IMR-90 (cell line): ENCODE results near the gene CGNL1. TPM values are rescaled to one million over a fixed set of nuclear protein-coding genes. Genes with fewer than 3 reads are reported as not detected.

ENCODE experiments used
- ATAC-seq: fragments of 200-7000 bp; cut with Tn5 transposase; 2 replicates; pipeline ENCODE4 v1.9.1; 2020; ENCODE audit warnings: low read depth, mild to moderate bottlenecking, moderate library complexity
- BruUV-seq: library from RNA; stranded (reverse); fragments of 400-500 nt; replicated peaks from 2 replicates; lab custom pipeline; 2021; lab: Mats Ljungman, UMichigan
- CTCF ChIA-PET: fragments of 300-600 bp; formaldehyde crosslinking; extraction: SDS; loops from one replicate; lab custom pipeline; 2021; ENCODE audit warnings: antibody characterized with exemption; lab: Yijun Ruan, JAX
- POLR2A ChIA-PET: fragments of 300-600 bp; sonication (Branson Sonifier 250); formaldehyde crosslinking; loops from one replicate; lab custom pipeline; 2022; ENCODE audit warnings: antibody characterized with exemption; ENCODE audit not compliant: unreplicated experiment; lab: Charles Lee
- DNase-seq: peaks from one replicate; pipeline ENCODE4 v3.0.0; 2013
- H2AFZ ChIP-seq: replicated peaks from 2 replicates; pipeline ENCODE3; 2013; ENCODE audit warnings: low read length, mild to moderate bottlenecking; ENCODE audit not compliant: poor library complexity
- H2AK5ac ChIP-seq: 2 replicates; pipeline ENCODE4 v1.6.1; 2013; ENCODE audit warnings: low read depth, low read length, inconsistent platforms
- H2AK9ac ChIP-seq: replicated peaks from 2 replicates; pipeline ENCODE3; 2013; ENCODE audit warnings: mild to moderate bottlenecking, low read depth, low read length, moderate library complexity; ENCODE audit not compliant: poor library complexity
- H2BK120ac ChIP-seq: 2 replicates; pipeline ENCODE4 v1.6.1; 2013; ENCODE audit warnings: low read depth, low read length, inconsistent platforms
- H2BK15ac ChIP-seq: 3 replicates; pipeline ENCODE4 v1.6.1; 2013; ENCODE audit warnings: low read depth, low read length, inconsistent platforms
- H2BK20ac ChIP-seq: 2 replicates; pipeline ENCODE4 v1.6.1; 2013; ENCODE audit warnings: low read depth, mild to moderate bottlenecking, inconsistent platforms, low read length, moderate library complexity
- H2BK5ac ChIP-seq: 2 replicates; pipeline ENCODE4 v1.6.1; 2013; ENCODE audit warnings: mild to moderate bottlenecking, low read depth, low read length, inconsistent platforms; ENCODE audit not compliant: poor library complexity, severe bottlenecking
- H3K14ac ChIP-seq: replicated peaks from 2 replicates; pipeline ENCODE4 v1.6.1; 2013; ENCODE audit warnings: low read depth, low read length, inconsistent platforms
- H3K18ac ChIP-seq: 2 replicates; pipeline ENCODE4 v1.6.1; 2013; ENCODE audit warnings: low read depth, low read length, control low read depth
- H3K23ac ChIP-seq: 2 replicates; pipeline ENCODE4 v1.6.1; 2013; ENCODE audit warnings: low read depth, low read length, inconsistent platforms
- H3K27ac ChIP-seq: 2 replicates; pipeline ENCODE4 v1.5.1; 2013; ENCODE audit warnings: mild to moderate bottlenecking, control low read depth, low read length; ENCODE audit not compliant: insufficient read depth
- H3K27me3 ChIP-seq: 2 replicates; pipeline ENCODE4 v1.6.1; 2013; ENCODE audit warnings: low read length; ENCODE audit not compliant: control insufficient read depth, insufficient read depth
- H3K36me3 ChIP-seq: 2 replicates; pipeline ENCODE4 v1.6.1; 2013; ENCODE audit warnings: low read length, mixed read lengths; ENCODE audit not compliant: control insufficient read depth, insufficient read depth
- H3K4ac ChIP-seq: 2 replicates; pipeline ENCODE4 v1.6.1; 2013; ENCODE audit warnings: low read depth, low read length, inconsistent platforms
- H3K4me1 ChIP-seq: 2 replicates; pipeline ENCODE4 v1.6.1; 2013; ENCODE audit warnings: low read length, mixed read lengths; ENCODE audit not compliant: control insufficient read depth, insufficient read depth
- H3K4me2 ChIP-seq: 2 replicates; pipeline ENCODE4 v1.6.1; 2013; ENCODE audit warnings: low read depth, mild to moderate bottlenecking, control low read depth, low read length, moderate library complexity
- H3K4me3 ChIP-seq: 2 replicates; pipeline ENCODE4 v1.5.1; 2013; ENCODE audit warnings: low read depth, mild to moderate bottlenecking, control low read depth, low read length, moderate library complexity; ENCODE audit not compliant: insufficient read depth
- H3K56ac ChIP-seq: 2 replicates; pipeline ENCODE4 v1.6.1; 2013; ENCODE audit warnings: low read length, inconsistent platforms; ENCODE audit not compliant: insufficient read depth; ENCODE audit errors: extremely low read depth
- H3K79me1 ChIP-seq, 2 experiments: 2 replicates each; pipeline ENCODE4 v1.6.1; 2013; ENCODE audit warnings: low read length in 2 of 2, inconsistent platforms in 1 of 2, low read depth in 1 of 2
- H3K9ac ChIP-seq: 2 replicates; pipeline ENCODE4 v1.6.1; 2013; ENCODE audit warnings: low read depth, low read length, control low read depth
- H3K9me1 ChIP-seq: 2 replicates; pipeline ENCODE4 v1.6.1; 2013; ENCODE audit warnings: low read length, inconsistent platforms; ENCODE audit not compliant: insufficient read depth
- H3K9me3 ChIP-seq: 2 replicates; pipeline ENCODE4 v1.6.1; 2013; ENCODE audit warnings: low read length; ENCODE audit not compliant: control insufficient read depth, insufficient read depth
- H4K20me1 ChIP-seq: 2 replicates; pipeline ENCODE4 v1.6.1; 2013; ENCODE audit warnings: low read length, inconsistent platforms; ENCODE audit not compliant: insufficient read depth
- H4K5ac ChIP-seq: 2 replicates; pipeline ENCODE4 v1.6.1; 2013; ENCODE audit warnings: mild to moderate bottlenecking, low read depth, low read length, control low read depth
- H4K8ac ChIP-seq, 2 experiments: 2 replicates each; pipeline ENCODE4 v1.6.1; 2013; ENCODE audit warnings: low read depth in 2 of 2, low read length in 2 of 2, control low read depth in 1 of 2, inconsistent platforms in 1 of 2
- H4K91ac ChIP-seq: 2 replicates; pipeline ENCODE4 v1.6.1; 2013; ENCODE audit warnings: low read depth, low read length, inconsistent platforms; ENCODE audit not compliant: insufficient read depth
- BHLHE40 ChIP-seq: fragments of 150-350 bp; IDR thresholded peaks from 2 replicates; pipeline ENCODE4 v1.6.1; 2016; ENCODE audit warnings: mild to moderate bottlenecking, low read depth, low read length
- CEBPB ChIP-seq: IDR thresholded peaks from 2 replicates; pipeline ENCODE4 v1.6.1; 2012; ENCODE audit warnings: low read depth, low read length, improper control_type of control experiment
- CHD1 ChIP-seq: IDR thresholded peaks from 2 replicates; pipeline ENCODE4 v1.6.1; 2012; ENCODE audit warnings: low read depth, low read length, improper control_type of control experiment
- FOS ChIP-seq: fragments of 150-350 bp; IDR thresholded peaks from 2 replicates; pipeline ENCODE4 v1.6.1; 2016; ENCODE audit warnings: low read depth, low read length
- MAFK ChIP-seq: IDR thresholded peaks from 2 replicates; pipeline ENCODE4 v1.6.1; 2012; ENCODE audit warnings: low read depth, low read length, improper control_type of control experiment
- MAZ ChIP-seq: IDR thresholded peaks from 2 replicates; pipeline ENCODE4 v1.6.1; 2012; ENCODE audit warnings: low read depth, mild to moderate bottlenecking, low read length, improper control_type of control experiment, moderate library complexity, borderline replicate concordance
- MXI1 ChIP-seq: IDR thresholded peaks from 2 replicates; pipeline ENCODE4 v1.6.1; 2012; ENCODE audit warnings: low read depth, mild to moderate bottlenecking, low read length, moderate library complexity, borderline replicate concordance
- NFE2L2 ChIP-seq: fragments of 150-350 bp; IDR thresholded peaks from 2 replicates; pipeline ENCODE4 v1.6.1; 2016; ENCODE audit warnings: low read depth, mild to moderate bottlenecking, low read length
- POLR2A ChIP-seq: IDR thresholded peaks from 2 replicates; pipeline ENCODE4 v1.6.1; 2012; ENCODE audit warnings: mild to moderate bottlenecking, low read depth, low read length
- RAD21 ChIP-seq: IDR thresholded peaks from 2 replicates; pipeline ENCODE4 v1.6.1; 2012; ENCODE audit warnings: low read length, improper control_type of control experiment
- RCOR1 ChIP-seq: IDR thresholded peaks from 2 replicates; pipeline ENCODE4 v1.6.1; 2012; ENCODE audit warnings: mild to moderate bottlenecking, low read length, improper control_type of control experiment; ENCODE audit not compliant: insufficient replicate concordance
- RFX5 ChIP-seq: IDR thresholded peaks from 2 replicates; pipeline ENCODE4 v1.8.0; 2012; ENCODE audit warnings: low read depth, mild to moderate bottlenecking, low read length, moderate library complexity
- SMC3 ChIP-seq: fragments of 150-350 bp; IDR thresholded peaks from 2 replicates; pipeline ENCODE4 v1.6.1; 2016; ENCODE audit warnings: low read depth, mild to moderate bottlenecking, antibody characterized with exemption, low read length, moderate library complexity
- WGBS, 2 experiments: methylation state at CpG; one replicate each; pipeline versions ENCODE4 v1.1.5 to v1.1.7; 2013; ENCODE audit warnings: missing lambda C conversion rate in 2 of 2; ENCODE audit not compliant: insufficient read length in 1 of 2; ENCODE audit errors: extremely low coverage in 2 of 2; 5-methylcytosine and 5-hydroxymethylcytosine counted together
- dilution Hi-C: fragments of 300-500 bp; cut with HindIII; formaldehyde crosslinking; loops from one replicate; pipeline ENCODE4 v1.14.3; 2018; ENCODE audit warnings: low sequenced_read_pairs; ENCODE audit not compliant: unreplicated experiment
- in situ Hi-C: fragments of 300-500 bp; cut with MboI; formaldehyde crosslinking; loops from 3 replicates; pipeline ENCODE4 v1.14.3; 2019; ENCODE audit warnings: low sequenced_read_pairs, inconsistent platforms, mixed read lengths
- intact Hi-C: fragments of 100-400 bp; cut with micrococcal nuclease; formaldehyde crosslinking; loops from 2 replicates; pipeline ENCODE4 v1.10.0; 2022
- polyA plus RNA-seq, 3 experiments: library from polyadenylated mRNA; depleted of rRNA; stranded (reverse); fragments of >200 nt; gene quantifications; 2 replicates each; pipeline ENCODE4 v1.2.3, GENCODE V29; 2012; ENCODE audit warnings: low replicate concordance in 1 of 3
- total RNA-seq: library from RNA; depleted of rRNA; stranded (reverse); fragments of >200 nt; gene quantifications from 2 replicates; pipeline ENCODE4 v1.2.3, GENCODE V29; 2012
- TF ChIP-seq, protein P1 (sequence below): fragments of 150-350 bp; IDR thresholded peaks from 2 replicates; pipeline ENCODE4 v1.6.1; 2017; ENCODE audit warnings: mild to moderate bottlenecking, antibody characterized with exemption, low read length, low read depth

Gene CGNL1
- total and polyA plus RNA-seq, 2 of the 4 experiments (the other 2 are of a cell fraction) = 0.07 to 0.18 TPM

DNA sequence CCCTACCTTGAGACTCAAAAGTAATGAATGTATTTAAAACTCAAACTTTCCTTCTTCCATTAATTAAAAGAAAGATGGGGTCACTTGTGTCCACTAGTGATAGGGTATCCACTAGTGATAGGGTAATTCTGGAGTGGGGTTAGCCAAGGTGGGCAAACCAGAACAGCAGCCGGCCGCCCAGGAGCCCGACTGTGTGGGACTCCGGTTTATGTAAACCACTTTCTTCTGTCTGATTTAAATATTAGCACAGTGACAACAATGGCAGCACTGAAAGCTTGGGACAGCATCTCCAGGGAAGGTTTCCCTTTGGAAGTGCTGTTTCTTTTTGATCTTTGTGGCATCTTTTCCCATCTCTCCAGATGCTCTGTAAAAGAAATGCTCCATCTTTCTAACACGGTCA, 216.1 kb downstream of the CGNL1 start:
- no peaks in the 10 kb centered on the region for H3K9me3 ChIP-seq
- DNase-seq (no peak), ATAC-seq (no peak)
- no peak for TF ChIP-seq SMC3
- TF ChIP-seq RAD21 = no peak
- no peak for TF ChIP-seq MAZ
- TF ChIP-seq CHD1 = no peak
- no peak for TF ChIP-seq CEBPB
- TF ChIP-seq, protein P1, sequence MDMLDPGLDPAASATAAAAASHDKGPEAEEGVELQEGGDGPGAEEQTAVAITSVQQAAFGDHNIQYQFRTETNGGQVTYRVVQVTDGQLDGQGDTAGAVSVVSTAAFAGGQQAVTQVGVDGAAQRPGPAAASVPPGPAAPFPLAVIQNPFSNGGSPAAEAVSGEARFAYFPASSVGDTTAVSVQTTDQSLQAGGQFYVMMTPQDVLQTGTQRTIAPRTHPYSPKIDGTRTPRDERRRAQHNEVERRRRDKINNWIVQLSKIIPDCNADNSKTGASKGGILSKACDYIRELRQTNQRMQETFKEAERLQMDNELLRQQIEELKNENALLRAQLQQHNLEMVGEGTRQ = no peak
- TF ChIP-seq NFE2L2 = no peak
- no peak for TF ChIP-seq RFX5
- no peak for TF ChIP-seq POLR2A
- TF ChIP-seq RCOR1 = no peak
- no peak for TF ChIP-seq BHLHE40
- no peak for TF ChIP-seq MXI1
- no peak for TF ChIP-seq MAFK
- TF ChIP-seq FOS = no peak
- H2BK20ac ChIP-seq = no peak overlapping the region
- H4K5ac ChIP-seq = no peak overlapping the region
- no peaks in the 10 kb centered on the region for H3K36me3 ChIP-seq
- no peak overlapping the region for H2AFZ ChIP-seq
- dilution Hi-C loops = no loop called here
- H3K4ac ChIP-seq = no peak overlapping the region
- H3K4me3 ChIP-seq = no peak overlapping the region
- H4K20me1 ChIP-seq = no peaks in the 10 kb centered on the region
- H3K23ac ChIP-seq = no peak overlapping the region
- H4K8ac ChIP-seq = no peak overlapping the region
- H4K91ac ChIP-seq = no peak overlapping the region
- no peak overlapping the region for H2BK15ac ChIP-seq
- POLR2A ChIA-PET = no interaction called here
- CTCF ChIA-PET = no interaction called here
- H2AK9ac ChIP-seq = no peak overlapping the region
- no peak overlapping the region for H3K18ac ChIP-seq
- no peaks in the 10 kb centered on the region for H3K4me1 ChIP-seq
- H3K4me2 ChIP-seq = no peak overlapping the region
- no peak overlapping the region for H3K56ac ChIP-seq
- no peak overlapping the region for H2AK5ac ChIP-seq
- 80% methylated on average over 1 of the region's 5 CpGs; no CpG with 5 or more reads in 1 of the 2 experiments for WGBS, 2 experiments
- in situ Hi-C loops = no loop called here
- H3K79me1 ChIP-seq = no peaks in the 10 kb centered on the region
- no peak overlapping the region for H2BK5ac ChIP-seq
- peaks cover 41% of the 10 kb centered on the region for H3K27me3 ChIP-seq
- H3K9me1 ChIP-seq = no peaks in the 10 kb centered on the region; the same call in 1 of the 2 replicates
- BruUV-seq = no TSS peak
- no peak overlapping the region for H3K9ac ChIP-seq
- H3K27ac ChIP-seq = no peak overlapping the region
- no peak overlapping the region for H3K14ac ChIP-seq
- H2BK120ac ChIP-seq = no peak overlapping the region
- intact Hi-C loops = no loop called here
